Muscle layer of colon (tissue), 2 donors: Measurements from ENCODE around the gene KDM7A.
"Not testable (repeated sequence)": the region's sequence is repeated elsewhere in the genome, so short reads cannot be mapped to it uniquely, and the experiment has no call there.

ENCODE experiments used
- H3K27ac ChIP-seq: one replicate; pipeline ENCODE4 v1.7.0; 2013; ENCODE audit warnings: low read depth, mild to moderate bottlenecking, low read length, moderate library complexity
- H3K27me3 ChIP-seq, 2 donors: one replicate each; pipeline ENCODE4 v1.7.0; 2013; ENCODE audit warnings: low read length in 2 of 2, mild to moderate bottlenecking in 2 of 2; ENCODE audit not compliant: insufficient read depth in 2 of 2, control insufficient read depth in 1 of 2
- H3K36me3 ChIP-seq: one replicate; pipeline ENCODE4 v1.7.0; 2013; ENCODE audit warnings: mild to moderate bottlenecking, low read length; ENCODE audit not compliant: insufficient read depth
- H3K4me1 ChIP-seq: one replicate; pipeline ENCODE4 v1.7.0; 2013; ENCODE audit warnings: mild to moderate bottlenecking, low read length; ENCODE audit not compliant: insufficient read depth
- H3K4me3 ChIP-seq, 2 donors: one replicate each; pipeline ENCODE4 v1.7.0; 2013; ENCODE audit warnings: low read length in 2 of 2, low read depth in 1 of 2, mild to moderate bottlenecking in 1 of 2, moderate library complexity in 1 of 2
- H3K9ac ChIP-seq: one replicate; pipeline ENCODE4 v1.7.0; 2013; ENCODE audit warnings: low read length
- H3K9me3 ChIP-seq: one replicate; pipeline ENCODE4 v1.7.0; 2013; ENCODE audit warnings: mild to moderate bottlenecking, low read length
- donor health status: abdominal sarcoma.
- donor health status: Adenocarcinoma of cecum.

The KDM7A gene

GRCh38 chr7:140114817-140115216 lies 62.0 kb downstream of the KDM7A start:
- not testable (repeated sequence) for H3K27me3 ChIP-seq, H3K27ac ChIP-seq, H3K9me3 ChIP-seq, H3K4me1 ChIP-seq, H3K4me3 ChIP-seq, H3K9ac ChIP-seq
- H3K36me3 ChIP-seq: peaks cover 18% of the 10 kb centered on the region

- not testable (repeated sequence) for H3K9ac ChIP-seq, H3K27ac ChIP-seq, H3K4me1 ChIP-seq, H3K9me3 ChIP-seq, H3K4me3 ChIP-seq, H3K27me3 ChIP-seq
- peaks cover 19% of the 10 kb centered on the region for H3K36me3 ChIP-seq
Measured at GRCh38 chr7:140108777-140109176, 68.0 kb downstream of the KDM7A start.

- Histone ChIP-seq H3K27me3 (no peaks in the 10 kb centered on the region), H3K9ac (no peak overlapping the region), H3K9me3 (no peaks in the 10 kb centered on the region), H3K4me3 (no peak overlapping the region), H3K4me1 (no peaks in the 10 kb centered on the region), H3K36me3 (peaks cover 66% of the 10 kb centered on the region), H3K27ac (no peak overlapping the region)
Measured at GRCh38 chr7:140096459-140096858, 80.3 kb downstream of the KDM7A start.

GRCh38 chr7:140093375-140093774 lies 83.4 kb downstream of the KDM7A start:
- Histone ChIP-seq H3K4me1 (no peaks in the 10 kb centered on the region), H3K4me3 (no peak overlapping the region), H3K36me3 (peaks cover 52% of the 10 kb centered on the region), H3K27ac (no peak overlapping the region), H3K27me3 (no peaks in the 10 kb centered on the region), H3K9ac (no peak overlapping the region), H3K9me3 (no peaks in the 10 kb centered on the region)

- Histone ChIP-seq H3K9me3 (no peaks in the 10 kb centered on the region), H3K36me3 (no peaks in the 10 kb centered on the region), H3K9ac (no peak overlapping the region), H3K4me1 (no peaks in the 10 kb centered on the region), H3K27me3 (no peaks in the 10 kb centered on the region), H3K27ac (no peak overlapping the region), H3K4me3 (no peak overlapping the region)
Measured at GRCh38 chr7:140085447-140085846, 91.3 kb downstream of the KDM7A start.

GRCh38 chr7:140084972-140085371 lies 91.8 kb downstream of the KDM7A start:
- no peak overlapping the region for H3K9ac ChIP-seq
- H3K4me3 ChIP-seq: no peak overlapping the region
- H3K27ac ChIP-seq: no peak overlapping the region
- no peaks in the 10 kb centered on the region for H3K27me3 ChIP-seq
- H3K9me3 ChIP-seq: no peaks in the 10 kb centered on the region
- no peaks in the 10 kb centered on the region for H3K4me1 ChIP-seq
- H3K36me3 ChIP-seq: no peaks in the 10 kb centered on the region

- Histone ChIP-seq H3K27me3 (no peaks in the 10 kb centered on the region), H3K9me3 (no peaks in the 10 kb centered on the region), H3K4me3 (no peak overlapping the region), H3K27ac (no peak overlapping the region), H3K36me3 (no peaks in the 10 kb centered on the region), H3K9ac (no peak overlapping the region), H3K4me1 (no peaks in the 10 kb centered on the region)
Measured at GRCh38 chr7:140084142-140084655, 92.6 kb downstream of the KDM7A start.

- Histone ChIP-seq H3K4me3 (no peak overlapping the region), H3K27me3 (no peaks in the 10 kb centered on the region), H3K9me3 (no peaks in the 10 kb centered on the region), H3K27ac (no peak overlapping the region), H3K9ac (no peak overlapping the region), H3K36me3 (no peaks in the 10 kb centered on the region), H3K4me1 (no peaks in the 10 kb centered on the region)
Measured at GRCh38 chr7:140082770-140083169, 94.0 kb downstream of the KDM7A start.

GRCh38 chr7:140081774-140082425 lies 94.9 kb downstream of the KDM7A start:
- H3K4me1 ChIP-seq: no peaks in the 10 kb centered on the region
- H3K9ac ChIP-seq: no peak overlapping the region
- no peaks in the 10 kb centered on the region for H3K36me3 ChIP-seq
- H3K9me3 ChIP-seq: no peaks in the 10 kb centered on the region
- no peaks in the 10 kb centered on the region for H3K27me3 ChIP-seq
- no peak overlapping the region for H3K4me3 ChIP-seq
- no peak overlapping the region for H3K27ac ChIP-seq

GRCh38 chr7:140080919-140081318 lies 95.9 kb downstream of the KDM7A start:
- Histone ChIP-seq H3K9me3 (no peaks in the 10 kb centered on the region), H3K4me3 (no peak overlapping the region), H3K36me3 (no peaks in the 10 kb centered on the region), H3K27ac (no peak overlapping the region), H3K27me3 (no peaks in the 10 kb centered on the region), H3K9ac (no peak overlapping the region), H3K4me1 (no peaks in the 10 kb centered on the region)

- Histone ChIP-seq H3K36me3 (no peaks in the 10 kb centered on the region), H3K9me3 (no peaks in the 10 kb centered on the region), H3K4me1 (no peaks in the 10 kb centered on the region), H3K27ac (no peak overlapping the region), H3K4me3 (no peak overlapping the region), H3K27me3 (no peaks in the 10 kb centered on the region), H3K9ac (no peak overlapping the region)
Measured at GRCh38 chr7:140079121-140079536, 97.7 kb downstream of the KDM7A start.

- H3K36me3 ChIP-seq: no peaks in the 10 kb centered on the region
- H3K4me1 ChIP-seq: no peaks in the 10 kb centered on the region
- H3K9me3 ChIP-seq: no peaks in the 10 kb centered on the region
- no peaks in the 10 kb centered on the region for H3K27me3 ChIP-seq
- no peak overlapping the region for H3K9ac ChIP-seq
- H3K27ac ChIP-seq: no peak overlapping the region
- H3K4me3 ChIP-seq: no peak overlapping the region
Measured at GRCh38 chr7:140078392-140078791, 98.4 kb downstream of the KDM7A start.
